OCI-LY7 (cell line): ENCODE measurements around the gene TSPO. TPM values are rescaled to one million over a fixed set of nuclear protein-coding genes. Genes with fewer than 3 reads are reported as not detected.

Experiments used
- BruUV-seq: library from RNA; stranded (reverse); fragments of 400-500 nt; replicated peaks from 2 replicates; lab custom pipeline; 2021; lab: Mats Ljungman, UMichigan
- CTCF ChIA-PET: fragments of 300-600 bp; sonication (Branson Sonifier 250); formaldehyde crosslinking; loops from one replicate; lab custom pipeline; 2022; ENCODE audit warnings: antibody characterized with exemption; ENCODE audit not compliant: unreplicated experiment; lab: Charles Lee
- POLR2A ChIA-PET: fragments of 300-600 bp; sonication (Branson Sonifier 250); formaldehyde crosslinking; loops from one replicate; lab custom pipeline; 2022; ENCODE audit warnings: antibody characterized with exemption; lab: Charles Lee
- DNase-seq: peaks from one replicate; pipeline ENCODE4 v3.0.0-alpha.2; 2015; ENCODE audit warnings: low spot score
- H2AFZ ChIP-seq: fragments of 200-600 bp; sonication (generic), shearing (Covaris generic); 2 replicates; pipeline ENCODE4 v1.6.1; 2014; ENCODE audit warnings: mild to moderate bottlenecking, antibody characterized with exemption, low read length, moderate library complexity
- H3K27ac ChIP-seq: fragments of 200-600 bp; sonication (generic); 2 replicates; pipeline ENCODE4 v1.5.1; 2014; ENCODE audit warnings: mixed run types, low read depth, mild to moderate bottlenecking, moderate library complexity, low read length, inconsistent platforms; ENCODE audit not compliant: poor library complexity, severe bottlenecking
- H3K36me3 ChIP-seq: fragments of 200-600 bp; sonication (generic); 2 replicates; pipeline ENCODE4 v1.6.1; 2014; ENCODE audit warnings: mild to moderate bottlenecking, antibody characterized with exemption, low read length, moderate library complexity, mixed read lengths; ENCODE audit not compliant: insufficient read depth
- H3K4me1 ChIP-seq: fragments of 200-600 bp; sonication (generic); 2 replicates; pipeline ENCODE4 v1.5.1; 2014; ENCODE audit warnings: mild to moderate bottlenecking, low read length; ENCODE audit not compliant: insufficient read depth, poor library complexity, severe bottlenecking
- H3K4me2 ChIP-seq: fragments of 200-600 bp; sonication (generic); 2 replicates; pipeline ENCODE4 v1.6.1; 2014; ENCODE audit warnings: mild to moderate bottlenecking, low read length
- H3K4me3 ChIP-seq: fragments of 200-600 bp; sonication (generic); 2 replicates; pipeline ENCODE4 v1.5.1; 2014; ENCODE audit warnings: mild to moderate bottlenecking, low read depth, low read length; ENCODE audit not compliant: poor library complexity, severe bottlenecking
- H3K79me2 ChIP-seq: fragments of 200-600 bp; sonication (generic); 2 replicates; pipeline ENCODE4 v1.6.1; 2016; ENCODE audit warnings: low read depth, mild to moderate bottlenecking, low read length, moderate library complexity, mixed read lengths; ENCODE audit not compliant: insufficient read depth
- H3K9me2 ChIP-seq: fragments of 200-600 bp; sonication (generic); 2 replicates; pipeline ENCODE4 v1.6.1; 2016; ENCODE audit warnings: mild to moderate bottlenecking, low read length, mixed read lengths; ENCODE audit not compliant: insufficient read depth
- H3K9me3 ChIP-seq: fragments of 200-600 bp; sonication (generic); 2 replicates; pipeline ENCODE4 v1.6.1; 2014; ENCODE audit warnings: mild to moderate bottlenecking, mixed run types, low read length, mixed read lengths
- H4K20me1 ChIP-seq: fragments of 200-600 bp; sonication (generic); 2 replicates; pipeline ENCODE4 v1.6.1; 2014; ENCODE audit warnings: mild to moderate bottlenecking, antibody characterized with exemption, low read length, moderate library complexity, mixed read lengths; ENCODE audit not compliant: insufficient read depth
- CTCF ChIP-seq: fragments of 200-600 bp; sonication (generic); conservative IDR thresholded peaks from 2 replicates; pipeline ENCODE4 v1.5.1; 2014; ENCODE audit warnings: mild to moderate bottlenecking, antibody characterized with exemption, low read length, moderate library complexity, mixed read lengths
- EZH2phosphoT487 ChIP-seq: fragments of 200-600 bp; sonication (generic); IDR thresholded peaks from 2 replicates; pipeline ENCODE4 v1.6.1; 2018; ENCODE audit warnings: low read depth, borderline replicate concordance, mild to moderate bottlenecking, mixed run types, antibody characterized with exemption, low read length, moderate library complexity, mixed read lengths
- intact Hi-C: fragments of 100-400 bp; cut with micrococcal nuclease; formaldehyde crosslinking; loops from one replicate; pipeline ENCODE4 v1.10.0; 2022; ENCODE audit not compliant: unreplicated experiment
- total RNA-seq, 2 experiments: library from RNA; depleted of rRNA in 1 of 2; stranded (reverse); fragments of >200 nt in 1 of 2; shearing (Covaris generic) in 1 of 2; gene quantifications; 2 replicates each; pipeline ENCODE4 v1.2.3, GENCODE V29; 2014 to 2022

Gene TSPO
- total RNA-seq, 2 experiments from 2014 or later: 47.1 to 69.9 TPM

GRCh38 chr22:43147821-43148220 lies 3.5 kb upstream of the TSPO start:
- H4K20me1 ChIP-seq: no peaks in the 10 kb centered on the region
- BruUV-seq: no TSS peak
- peak; percentile 56 for DNase-seq
- peak overlapping the region; percentile 92 for H3K4me2 ChIP-seq
- no peaks in the 10 kb centered on the region for H3K36me3 ChIP-seq
- H2AFZ ChIP-seq: peak overlapping the region; percentile 93
- H3K9me2 ChIP-seq: no peaks in the 10 kb centered on the region
- H3K4me1 ChIP-seq: peaks cover 51% of the 10 kb centered on the region
- POLR2A ChIA-PET: interaction anchor here (0.6 to 1.1 kb wide), 2 partner anchors 34 to 375 kb away, joined by 3 to 5 read pairs; no protein-coding TSS in a partner anchor
- H3K9me3 ChIP-seq: no peaks in the 10 kb centered on the region
- intact Hi-C loops: no loop called here
- no peaks in the 10 kb centered on the region; the same call in 1 of the 2 replicates for H3K79me2 ChIP-seq
- H3K4me3 ChIP-seq: peak overlapping the region; percentile 61
- peak overlapping the region; percentile 82 for H3K27ac ChIP-seq
- CTCF ChIA-PET: interaction anchor here (1.8 kb wide), 1 partner anchor 39 kb away, joined by 8 read pairs; the partner anchor contains the start of gene TTLL12
- TF ChIP-seq CTCF: no peak
- TF ChIP-seq EZH2phosphoT487: no peak

DNA sequence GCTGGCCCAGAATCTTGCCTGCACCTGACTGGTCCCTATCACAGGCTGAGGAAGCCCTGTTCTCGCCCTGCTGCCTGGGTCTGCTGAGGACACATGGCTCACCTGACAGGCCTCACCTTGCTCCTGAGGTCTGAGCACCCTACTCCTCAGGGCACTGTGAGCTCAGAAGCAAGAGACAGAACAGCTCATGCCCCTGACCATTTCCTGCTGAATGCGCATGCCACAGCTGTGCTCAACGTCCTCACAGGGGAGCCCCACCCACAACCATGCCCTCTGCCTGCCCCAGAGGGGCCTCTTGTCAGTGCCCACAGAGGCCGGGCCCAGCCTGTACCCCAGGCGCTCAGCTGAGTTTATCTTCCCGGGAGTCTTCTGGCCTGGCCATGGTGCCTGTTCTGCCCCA lies 2.8 kb upstream of the TSPO start:
- Histone ChIP-seq H3K4me3 (no peak overlapping the region), H3K79me2 (no peaks in the 10 kb centered on the region), H3K4me1 (peaks cover 51% of the 10 kb centered on the region), H2AFZ (peak overlapping the region; percentile 60), H3K27ac (peak overlapping the region; percentile 9), H4K20me1 (no peaks in the 10 kb centered on the region), H3K9me2 (no peaks in the 10 kb centered on the region), H3K36me3 (no peaks in the 10 kb centered on the region), H3K4me2 (peak overlapping the region; percentile 28), H3K9me3 (no peaks in the 10 kb centered on the region)
- no peak for TF ChIP-seq EZH2phosphoT487
- TF ChIP-seq CTCF: no peak
- ChIA-PET CTCF (no interaction called here), POLR2A (interaction anchor here (0.6 to 1.0 kb wide), 2 partner anchors 39 to 375 kb away, joined by 3 to 5 read pairs; no protein-coding TSS in a partner anchor)
- peak; percentile 42 for DNase-seq
- no TSS peak for BruUV-seq
- intact Hi-C loops: no loop called here

DNA sequence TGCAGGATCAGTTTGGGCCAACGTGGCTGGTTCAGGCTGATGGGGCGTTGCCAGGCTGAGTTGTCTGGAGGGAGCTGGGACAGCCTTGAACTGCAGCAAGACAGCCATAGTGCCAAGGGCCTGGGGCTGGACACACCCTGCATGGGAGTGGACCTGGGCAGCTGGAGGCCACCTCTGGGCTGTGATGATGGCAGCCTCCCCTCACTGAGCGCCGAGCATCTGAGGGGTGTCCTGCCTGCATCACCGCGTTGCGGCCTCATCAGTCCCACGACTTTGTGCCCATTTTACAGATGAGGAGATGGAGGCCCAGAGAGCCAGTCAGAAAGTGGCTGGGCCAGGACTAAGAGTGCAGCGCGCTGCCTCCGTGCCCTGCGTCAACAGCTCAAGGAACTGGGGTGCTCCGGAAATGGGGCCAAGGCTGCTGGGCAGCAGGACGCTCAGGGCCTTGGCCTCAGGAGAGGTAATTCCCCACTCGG lies 590 bp upstream of the TSPO start:
- TF ChIP-seq CTCF: no peak
- no peak for TF ChIP-seq EZH2phosphoT487
- DNase-seq: no peak
- Histone ChIP-seq H3K4me3 (peak overlapping the region; percentile 68), H4K20me1 (no peaks in the 10 kb centered on the region), H3K4me1 (peaks cover 40% of the 10 kb centered on the region), H3K79me2 (no peaks in the 10 kb centered on the region), H2AFZ (peak overlapping the region; percentile 15; the same call in 1 of the 2 replicates), H3K36me3 (no peaks in the 10 kb centered on the region), H3K9me2 (no peaks in the 10 kb centered on the region), H3K27ac (no peak overlapping the region), H3K4me2 (peak overlapping the region; percentile 64), H3K9me3 (no peaks in the 10 kb centered on the region)
- ChIA-PET POLR2A (interaction anchor here (0.6 kb wide), 1 partner anchor 1961 kb away, joined by 5 read pairs; no protein-coding TSS in a partner anchor), CTCF (no interaction called here)
- intact Hi-C loops: no loop called here
- BruUV-seq: no TSS peak
